GM19468 (cell line): ENCODE results near the gene MCEMP1.

ENCODE experiments used
- ATAC-seq: cut with Tn5 transposase; IDR thresholded peaks from one replicate; pipeline ENCODE4 v1.9.1; 2021; ENCODE audit warnings: mild to moderate bottlenecking, moderate library complexity, moderate number of reproducible peaks; ENCODE audit not compliant: unreplicated experiment; ENCODE audit errors: extremely low read depth

The MCEMP1 gene

GRCh38 chr19:7676854-7677253 is at the start of gene MCEMP1:
Gene MCEMP1 (plus strand): TSS chr19:7677090. CDS start chr19:7677121, 31 bp downstream.
- no peak for ATAC-seq

GRCh38 chr19:7627166-7627565 is 49.7 kb upstream of the MCEMP1 start:
- no peak for ATAC-seq

- no peak for ATAC-seq
Observed at GRCh38 chr19:7628589-7629311, 48.1 kb upstream of the MCEMP1 start.

GRCh38 chr19:7629347-7630054 is 47.4 kb upstream of the MCEMP1 start, which contains the start of the genes PET100 and XAB2:
Gene PET100 (plus strand): TSS chr19:7629793. CDS start chr19:7629834, 41 bp downstream.
Gene XAB2 (minus strand): TSS chr19:7629545. CDS start chr19:7629527, 18 bp downstream.
- ATAC-seq: peak; percentile 77

- no peak for ATAC-seq
Observed at GRCh38 chr19:7631577-7631976, 45.3 kb upstream of the MCEMP1 start.

GRCh38 chr19:7632340-7633203 is 44.3 kb upstream of the MCEMP1 start:
- ATAC-seq: no peak

- no peak for ATAC-seq
Observed at GRCh38 chr19:7633698-7634097, 43.2 kb upstream of the MCEMP1 start, which contains the start of gene PCP2. Gene PCP2 (minus strand): TSS chr19:7633719. CDS start chr19:7633457, 262 bp downstream.

- no peak for ATAC-seq
Observed at GRCh38 chr19:7635670-7636069, 41.2 kb upstream of the MCEMP1 start.

- no peak for ATAC-seq
Observed at GRCh38 chr19:7636317-7636690, 40.6 kb upstream of the MCEMP1 start.

GRCh38 chr19:7636691-7637373 is 40.1 kb upstream of the MCEMP1 start, which contains the start of gene STXBP2:
Gene STXBP2 (plus strand): TSS chr19:7637110. CDS start chr19:7637150, 40 bp downstream.
- no peak for ATAC-seq

- no peak for ATAC-seq
Observed at GRCh38 chr19:7637374-7638256, 39.3 kb upstream of the MCEMP1 start.

- ATAC-seq: no peak
Observed at GRCh38 chr19:7638802-7639465, 38.0 kb upstream of the MCEMP1 start.

GRCh38 chr19:7639863-7640348 is 37.0 kb upstream of the MCEMP1 start:
- ATAC-seq: no peak

- no peak for ATAC-seq
Observed at GRCh38 chr19:7640803-7641202, 36.1 kb upstream of the MCEMP1 start.

- ATAC-seq: no peak
Observed at GRCh38 chr19:7641290-7642276, 35.3 kb upstream of the MCEMP1 start.

GRCh38 chr19:7642295-7643030 is 34.4 kb upstream of the MCEMP1 start:
- ATAC-seq: no peak
